MM.1S (cell line): ENCODE results near the gene MON2.
A peak's percentile ranks its signal among the peaks of the same experiment; 100 is the strongest.

Source experiments
- DNase-seq: peaks from one replicate; pipeline ENCODE4 v3.0.0-alpha.2; 2015
- H2AFZ ChIP-seq: fragments of 300-600 bp; sonication (generic); 2 replicates; pipeline ENCODE4 v1.6.0; 2016; ENCODE audit warnings: antibody characterized with exemption, low read length
- H3F3A ChIP-seq: fragments of 300-600 bp; sonication (generic); 2 replicates; pipeline ENCODE4 v1.6.1; 2016; ENCODE audit warnings: mild to moderate bottlenecking, antibody characterized with exemption, low read length, moderate library complexity, mixed read lengths; ENCODE audit not compliant: insufficient read depth
- H3K27ac ChIP-seq: fragments of 300-600 bp; sonication (generic); 2 replicates; pipeline ENCODE4 v1.5.1; 2016; ENCODE audit warnings: mild to moderate bottlenecking, low read length
- H3K27me3 ChIP-seq: fragments of 300-600 bp; sonication (generic); replicated peaks from 2 replicates; pipeline ENCODE4 v1.6.0; 2016; ENCODE audit warnings: low read length; ENCODE audit not compliant: insufficient read depth
- H3K36me3 ChIP-seq: fragments of 300-600 bp; sonication (generic); replicated peaks from 2 replicates; pipeline ENCODE4 v1.6.1; 2016; ENCODE audit warnings: mild to moderate bottlenecking, low read length, mixed read lengths; ENCODE audit not compliant: insufficient read depth
- H3K4me1 ChIP-seq: fragments of 300-600 bp; sonication (generic); 2 replicates; pipeline ENCODE4 v1.6.1; 2016; ENCODE audit warnings: low read length, mixed read lengths
- H3K4me2 ChIP-seq: fragments of 300-600 bp; sonication (generic); 2 replicates; pipeline ENCODE4 v1.6.0; 2016; ENCODE audit warnings: low read depth, low read length
- H3K4me3 ChIP-seq: fragments of 300-600 bp; sonication (generic); 2 replicates; pipeline ENCODE4 v1.5.1; 2016; ENCODE audit warnings: low read length, mixed read lengths
- H3K79me2 ChIP-seq: fragments of 300-600 bp; sonication (generic); 2 replicates; pipeline ENCODE4 v1.6.1; 2016; ENCODE audit warnings: mixed run types, low read length, mixed read lengths
- H3K9ac ChIP-seq: fragments of 300-600 bp; sonication (generic); 2 replicates; pipeline ENCODE4 v1.6.1; 2016; ENCODE audit warnings: low read length, mixed read lengths
- H3K9me2 ChIP-seq: fragments of 300-600 bp; sonication (generic); replicated peaks from 2 replicates; pipeline ENCODE4 v1.6.1; 2016; ENCODE audit warnings: mild to moderate bottlenecking, low read length, mixed read lengths; ENCODE audit not compliant: insufficient read depth
- H3K9me3 ChIP-seq: fragments of 300-600 bp; sonication (generic); replicated peaks from 2 replicates; pipeline ENCODE4 v1.6.1; 2016; ENCODE audit warnings: mild to moderate bottlenecking, low read length, mixed read lengths; ENCODE audit not compliant: insufficient read depth
- H4K20me1 ChIP-seq: fragments of 300-600 bp; sonication (generic); 2 replicates; pipeline ENCODE4 v1.6.1; 2016; ENCODE audit warnings: mild to moderate bottlenecking, low read length, moderate library complexity, mixed read lengths; ENCODE audit not compliant: insufficient read depth
- CTCF ChIP-seq: fragments of 300-600 bp; sonication (generic); IDR thresholded peaks from 2 replicates; pipeline ENCODE4 v1.5.1; 2016; ENCODE audit warnings: antibody characterized with exemption, low read length, mixed read lengths
- EZH2 ChIP-seq: fragments of 300-600 bp; sonication (generic); optimal IDR thresholded peaks from 2 replicates; pipeline ENCODE3; 2017; ENCODE audit warnings: low read depth, mild to moderate bottlenecking, antibody characterized with exemption, low read length, mixed read lengths
- EZH2phosphoT487 ChIP-seq: fragments of 300-600 bp; sonication (generic); IDR thresholded peaks from 2 replicates; pipeline ENCODE4 v1.6.1; 2018; ENCODE audit warnings: antibody characterized with exemption, low read length

Gene MON2

DNA sequence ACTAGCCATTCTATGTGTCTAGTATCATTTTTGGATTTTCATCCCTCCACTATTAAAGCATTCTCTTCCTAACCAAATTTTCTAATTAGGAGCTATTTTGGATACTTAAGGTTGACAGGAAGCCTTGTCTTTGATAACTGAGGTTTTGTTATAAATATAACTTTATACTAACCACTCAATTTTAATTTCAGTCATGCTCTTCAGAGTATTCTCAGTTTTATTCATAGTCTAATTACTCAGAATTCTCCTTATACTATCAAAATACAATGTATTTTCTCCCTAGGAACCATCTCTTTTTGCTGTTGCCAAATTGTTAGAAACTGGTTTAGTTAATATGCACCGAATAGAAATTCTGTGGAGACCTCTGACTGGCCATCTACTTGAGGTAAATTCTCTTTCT, 76.2 kb downstream of the MON2 start:
- H4K20me1 ChIP-seq, result no peaks in the 10 kb centered on the region
- no peaks in the 10 kb centered on the region; the same call in none of the 2 replicates for H3K36me3 ChIP-seq
- no peak overlapping the region for H2AFZ ChIP-seq
- no peaks in the 10 kb centered on the region for H3K27me3 ChIP-seq
- H3K4me3 ChIP-seq, result no peak overlapping the region
- no peaks in the 10 kb centered on the region for H3K79me2 ChIP-seq
- H3K27ac ChIP-seq, result peak overlapping the region; percentile 11; the same call in 1 of the 2 replicates
- H3K4me2 ChIP-seq, result peak overlapping the region; percentile 17; the same call in 1 of the 2 replicates
- H3K9me2 ChIP-seq, result no peaks in the 10 kb centered on the region
- TF ChIP-seq EZH2, result no peak
- no peak for TF ChIP-seq CTCF
- TF ChIP-seq EZH2phosphoT487, result no peak
- no peak overlapping the region for H3K9ac ChIP-seq
- peaks cover 8% of the 10 kb centered on the region for H3K4me1 ChIP-seq
- H3K9me3 ChIP-seq, result no peaks in the 10 kb centered on the region
- no peak for DNase-seq
- H3F3A ChIP-seq, result no peaks in the 10 kb centered on the region

DNA sequence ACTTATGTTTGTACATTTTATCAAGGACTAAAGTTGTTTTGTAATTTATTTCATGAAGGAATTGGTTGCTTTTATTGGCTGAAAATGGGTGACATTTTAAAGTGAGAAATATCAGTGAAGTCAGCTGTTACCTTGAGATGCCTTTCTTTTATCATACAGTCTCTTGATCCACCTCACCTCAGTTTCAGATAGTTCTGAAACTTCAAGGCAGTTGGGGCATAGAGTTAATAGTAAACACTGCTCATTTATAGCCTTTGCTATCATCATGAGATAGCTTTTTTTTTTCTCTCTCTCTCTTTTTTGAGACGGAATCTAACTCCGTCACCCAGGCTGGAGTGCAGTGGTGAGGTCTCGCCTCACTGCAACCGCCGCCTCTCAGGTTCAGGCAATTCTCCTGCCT, 76.7 kb downstream of the MON2 start:
- H3K27ac ChIP-seq, result peak overlapping the region; percentile 23; the same call in 1 of the 2 replicates
- peaks cover 8% of the 10 kb centered on the region for H3K4me1 ChIP-seq
- H3K36me3 ChIP-seq, result no peaks in the 10 kb centered on the region; the same call in none of the 2 replicates
- H3K4me2 ChIP-seq, result no peak overlapping the region
- no peaks in the 10 kb centered on the region for H3K27me3 ChIP-seq
- TF ChIP-seq EZH2phosphoT487, result no peak
- no peak for TF ChIP-seq EZH2
- TF ChIP-seq CTCF, result no peak
- no peak overlapping the region for H2AFZ ChIP-seq
- no peaks in the 10 kb centered on the region for H3K9me3 ChIP-seq
- H3F3A ChIP-seq, result no peaks in the 10 kb centered on the region
- no peak overlapping the region for H3K9ac ChIP-seq
- H3K79me2 ChIP-seq, result no peaks in the 10 kb centered on the region
- peak; percentile 61 for DNase-seq
- no peak overlapping the region for H3K4me3 ChIP-seq
- H4K20me1 ChIP-seq, result no peaks in the 10 kb centered on the region
- H3K9me2 ChIP-seq, result no peaks in the 10 kb centered on the region

- Histone ChIP-seq H3K4me1 (peaks cover 8% of the 10 kb centered on the region), H3K9me3 (no peaks in the 10 kb centered on the region), H3K27me3 (no peaks in the 10 kb centered on the region), H3K36me3 (no peaks in the 10 kb centered on the region; the same call in 1 of the 2 replicates), H4K20me1 (no peaks in the 10 kb centered on the region), H3K9ac (no peak overlapping the region), H3K4me3 (no peak overlapping the region), H3K79me2 (no peaks in the 10 kb centered on the region), H3K27ac (peak overlapping the region; percentile 23; the same call in 1 of the 2 replicates), H2AFZ (no peak overlapping the region), H3K9me2 (no peaks in the 10 kb centered on the region), H3K4me2 (no peak overlapping the region), H3F3A (no peaks in the 10 kb centered on the region)
- TF ChIP-seq CTCF (no peak), EZH2phosphoT487 (no peak), EZH2 (no peak)
- no peak for DNase-seq
Observed at GRCh38 chr12:62543741-62544140, 77.1 kb downstream of the MON2 start.
